HG02610 (cell line): ENCODE measurements around the gene CD55.

Source experiments
- ATAC-seq: cut with Tn5 transposase; IDR thresholded peaks from one replicate; pipeline ENCODE4 v1.9.1; 2021; ENCODE audit warnings: mild to moderate bottlenecking, moderate library complexity; ENCODE audit not compliant: unreplicated experiment

CD55 gene

DNA sequence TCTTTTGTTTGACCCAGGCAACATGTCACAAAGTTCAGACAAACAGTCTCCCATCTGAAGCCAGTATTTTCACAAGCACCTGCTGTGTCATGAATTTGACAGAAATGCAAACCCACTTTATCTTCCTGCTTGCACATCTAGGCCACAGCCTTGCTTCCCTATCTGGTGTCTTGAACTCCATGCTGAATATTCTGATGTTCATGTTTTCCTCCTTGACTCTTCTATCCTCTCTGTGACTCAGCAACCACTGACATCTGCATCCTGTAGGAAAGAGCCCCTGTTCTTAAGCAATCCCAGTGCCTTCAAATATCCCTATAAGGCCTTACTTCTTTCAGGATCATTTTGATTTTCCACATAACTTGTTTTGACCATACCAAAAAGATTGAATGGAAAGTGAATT is 6.5 kb downstream of the CD55 start:
- no peak for ATAC-seq

DNA sequence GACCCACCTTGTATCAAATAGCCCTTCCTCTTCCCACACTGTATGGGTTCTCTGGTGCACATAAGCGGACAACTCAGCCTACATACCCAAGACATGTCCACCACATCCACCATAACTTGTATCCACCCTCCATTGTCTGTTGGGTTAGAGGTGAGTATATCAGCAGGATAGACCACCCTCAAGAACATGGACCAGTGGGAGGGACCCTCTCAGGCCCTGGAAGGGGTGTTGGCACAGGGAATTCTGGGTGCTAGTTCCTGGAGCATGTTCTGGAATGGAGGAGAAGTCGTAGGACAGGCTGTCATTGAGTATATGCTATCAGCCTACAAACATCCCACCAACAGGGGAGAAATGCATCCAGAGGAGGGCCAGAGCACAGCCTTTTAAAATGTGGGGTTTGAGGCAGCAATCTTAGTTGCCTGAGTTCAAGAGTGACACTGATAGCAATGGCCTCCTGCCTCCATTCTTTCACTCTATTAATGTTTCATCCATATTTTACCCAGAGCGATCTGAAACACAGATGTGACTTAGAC is 7.5 kb downstream of the CD55 start:
- ATAC-seq, result no peak

DNA sequence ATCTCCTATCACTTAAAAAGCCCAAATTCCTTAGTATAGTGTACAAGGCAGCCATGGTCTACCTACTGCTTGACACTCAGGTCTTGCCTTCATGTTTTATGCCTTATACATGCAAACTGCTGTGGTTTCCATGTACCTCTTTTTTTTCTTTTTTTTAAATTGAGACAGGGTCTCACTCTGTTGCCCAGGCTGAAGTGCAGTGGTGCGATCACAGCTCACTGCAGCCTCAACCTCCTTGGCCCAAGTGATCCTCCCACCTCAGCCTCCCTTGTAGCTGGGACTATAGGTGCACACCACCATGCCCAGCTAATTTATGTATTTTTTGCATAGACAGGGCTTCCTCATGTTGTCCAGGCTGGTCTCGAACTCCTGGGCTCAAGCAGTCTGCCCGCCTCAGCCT is 8.0 kb downstream of the CD55 start:
- no peak for ATAC-seq

DNA sequence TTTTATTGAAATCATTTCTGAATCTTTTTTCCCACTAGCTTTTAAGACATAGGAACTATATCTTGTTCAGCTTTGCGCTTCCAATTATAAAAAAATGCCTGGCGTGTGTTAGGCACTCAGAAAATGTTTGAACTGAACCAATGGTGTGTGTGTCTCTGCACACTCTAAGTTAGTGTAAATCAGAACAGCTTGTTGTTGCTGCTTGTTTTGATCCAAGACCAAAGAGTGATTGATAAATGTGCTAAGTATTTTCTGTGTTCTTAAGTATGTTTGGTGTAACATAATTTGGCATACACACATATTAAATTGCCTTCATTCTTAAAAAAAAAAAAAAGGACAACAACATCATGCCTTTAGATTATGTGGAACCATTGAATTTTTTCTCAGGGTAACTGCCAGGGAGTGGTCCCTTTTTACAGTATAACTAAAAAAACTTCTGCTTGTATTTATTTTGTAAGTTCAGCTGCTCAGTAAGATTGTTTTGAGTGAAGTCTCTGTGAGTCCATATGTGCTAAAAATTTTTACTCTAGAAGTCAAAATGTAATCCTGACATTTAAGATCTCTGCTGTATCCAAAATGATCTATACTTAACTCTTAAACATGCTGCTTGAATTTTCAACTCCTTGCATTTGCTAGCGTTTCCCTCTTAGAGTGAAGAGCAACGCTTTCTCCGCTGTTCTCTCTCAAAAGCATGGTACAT is 8.7 kb downstream of the CD55 start:
- no peak for ATAC-seq

DNA sequence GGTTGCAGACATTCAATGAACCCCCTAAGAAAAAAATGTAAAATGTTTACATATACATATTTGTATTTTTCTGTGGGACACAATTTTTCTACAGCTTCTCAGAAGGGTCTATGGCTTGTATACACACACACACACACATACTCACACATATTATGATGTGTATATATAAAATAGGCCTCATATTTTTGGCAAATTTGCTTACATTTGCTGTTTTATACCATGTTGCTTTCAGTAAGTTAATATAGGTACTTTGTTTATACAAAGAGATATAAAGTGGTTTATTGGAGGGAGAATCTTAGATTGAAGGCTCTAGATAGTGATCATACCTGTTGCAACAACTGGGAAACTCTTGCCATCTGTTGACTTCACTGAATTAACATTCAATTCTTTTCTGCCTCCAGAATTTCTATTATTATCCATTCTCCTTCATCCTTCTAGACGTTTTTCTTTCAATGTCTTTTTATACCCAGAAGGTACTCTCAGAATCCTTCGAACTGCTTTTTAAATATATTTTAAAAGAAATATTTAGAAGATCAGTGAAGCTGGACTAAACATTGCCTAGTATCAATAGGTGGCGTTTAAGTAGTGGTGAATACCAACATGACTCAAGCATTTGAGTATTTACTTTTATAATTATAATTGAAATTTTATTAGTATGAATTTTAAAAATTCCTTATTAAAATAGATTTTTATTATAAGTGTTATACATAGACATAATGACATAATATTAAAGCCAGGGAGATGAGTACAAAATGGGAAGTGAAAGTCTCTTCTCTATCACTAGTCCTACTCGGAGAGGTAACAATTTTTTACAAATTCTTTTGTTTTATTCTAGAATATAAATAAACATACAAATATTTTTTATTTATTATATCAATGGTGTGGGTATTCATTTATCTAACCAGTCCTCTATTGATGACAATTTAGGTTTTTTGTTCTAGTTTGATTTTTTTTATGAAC is 10.2 kb downstream of the CD55 start:
- ATAC-seq, result no peak

DNA sequence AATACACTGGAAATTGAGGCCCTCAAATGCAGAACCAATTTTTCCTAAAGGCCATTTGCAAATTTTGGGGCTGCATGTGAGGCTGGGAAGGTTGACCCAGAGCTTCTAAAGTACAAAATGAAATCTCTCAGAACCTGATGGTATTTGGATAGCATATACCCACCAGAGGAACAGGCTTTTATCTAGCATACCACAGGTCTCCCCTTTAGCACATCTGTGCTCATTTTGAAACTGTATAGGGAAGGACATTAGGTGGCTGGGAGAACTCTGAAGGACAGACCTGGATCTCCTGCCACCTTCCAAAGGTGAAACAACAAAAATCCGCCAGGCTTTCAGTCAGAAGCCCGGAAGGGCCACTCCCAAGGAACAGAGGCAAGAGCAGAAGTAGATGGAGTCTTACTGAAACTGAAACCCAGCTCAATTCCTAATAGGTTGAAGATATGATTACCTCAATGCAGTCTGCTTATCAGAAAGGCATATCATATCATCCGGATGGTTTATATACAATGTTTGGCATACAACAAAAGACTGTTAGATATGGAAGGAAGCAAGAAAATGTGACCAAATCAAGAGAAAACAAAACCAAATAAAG is 11.6 kb downstream of the CD55 start:
- ATAC-seq, result no peak

DNA sequence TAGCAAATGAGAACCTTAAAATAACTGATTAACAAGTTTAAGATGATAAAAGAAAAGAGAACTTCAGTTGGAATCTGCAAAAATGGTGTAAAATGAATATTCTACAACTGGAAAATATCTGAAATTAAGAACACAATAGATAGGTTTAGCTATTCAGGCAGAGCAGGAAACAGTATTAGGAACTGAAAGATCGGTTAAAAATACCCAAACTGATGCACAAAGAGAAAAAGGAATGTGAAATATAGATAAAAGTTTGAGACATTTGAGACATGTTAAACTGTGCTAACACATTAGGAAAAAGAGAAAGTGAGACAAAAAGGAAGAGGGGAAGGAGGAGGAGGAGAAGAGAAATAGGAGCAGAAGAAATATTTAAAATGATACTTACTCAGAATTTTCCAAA is 12.1 kb downstream of the CD55 start:
- no peak for ATAC-seq

DNA sequence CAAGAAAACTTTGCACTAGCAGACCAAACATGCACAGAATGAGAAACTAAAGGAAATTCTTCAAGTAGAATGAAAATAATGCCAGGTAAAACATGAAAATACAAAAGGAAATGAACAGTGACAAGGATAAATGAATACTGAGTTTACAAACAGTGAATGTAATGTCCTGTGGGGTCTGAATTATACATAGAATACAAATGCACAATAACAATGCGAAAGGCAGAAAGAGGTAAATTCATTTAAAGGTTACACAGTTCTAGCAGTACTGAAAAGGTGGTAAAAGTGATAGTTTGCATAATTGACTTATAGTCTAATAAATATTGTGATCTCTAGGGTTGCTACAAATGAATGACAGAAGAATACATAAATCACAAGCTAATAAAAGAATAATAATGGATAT is 12.9 kb downstream of the CD55 start:
- ATAC-seq, result no peak

DNA sequence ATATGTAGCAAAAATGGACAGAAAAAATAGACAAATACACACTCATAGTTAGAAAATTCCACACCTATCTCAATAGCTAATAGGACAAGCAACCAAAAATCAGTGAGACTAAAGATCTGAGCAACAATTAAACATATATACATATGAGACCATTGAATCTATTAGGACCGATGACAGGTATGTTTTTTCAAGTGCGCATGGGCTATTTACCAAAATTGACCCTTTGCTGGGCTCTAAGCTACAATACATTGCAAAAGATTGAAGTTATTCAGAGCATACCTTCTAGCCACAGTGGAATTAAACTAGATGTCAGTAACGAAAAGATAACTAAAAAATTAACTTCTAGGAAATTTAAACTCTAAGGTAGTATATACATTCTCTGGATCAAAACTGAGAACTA is 13.7 kb downstream of the CD55 start:
- ATAC-seq, result no peak

DNA sequence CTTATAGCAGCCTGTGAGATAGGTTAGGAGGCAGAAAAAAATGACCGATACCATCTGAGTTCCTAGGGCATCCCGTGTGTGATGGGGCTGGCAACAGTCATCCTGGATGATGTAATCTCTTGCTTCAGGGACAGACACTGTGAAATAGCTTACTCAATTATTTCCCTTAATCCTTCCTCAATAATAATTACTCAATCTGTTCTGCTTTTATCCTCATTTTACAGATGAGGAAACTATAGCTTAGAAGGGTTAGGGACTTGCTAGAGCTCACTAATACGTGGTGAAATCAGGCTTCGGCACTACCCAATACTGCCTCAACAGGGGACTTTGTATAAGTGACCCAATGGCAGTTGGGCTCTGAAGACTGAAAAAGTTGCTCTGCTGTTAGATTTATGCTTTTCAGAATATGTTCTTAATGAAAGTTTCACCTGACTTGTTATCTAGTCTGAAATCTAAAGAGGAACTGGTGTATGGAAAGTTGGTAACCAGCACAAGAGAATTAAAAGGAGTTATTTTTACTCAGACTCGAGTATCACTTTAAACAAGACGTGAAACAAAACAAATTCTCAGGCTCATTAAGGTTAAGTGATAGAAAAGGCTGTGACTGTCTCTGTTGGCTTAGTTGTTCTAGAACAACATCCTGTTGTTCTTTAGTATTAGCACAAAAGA is 14.4 kb downstream of the CD55 start:
- peak; percentile 51 for ATAC-seq

DNA sequence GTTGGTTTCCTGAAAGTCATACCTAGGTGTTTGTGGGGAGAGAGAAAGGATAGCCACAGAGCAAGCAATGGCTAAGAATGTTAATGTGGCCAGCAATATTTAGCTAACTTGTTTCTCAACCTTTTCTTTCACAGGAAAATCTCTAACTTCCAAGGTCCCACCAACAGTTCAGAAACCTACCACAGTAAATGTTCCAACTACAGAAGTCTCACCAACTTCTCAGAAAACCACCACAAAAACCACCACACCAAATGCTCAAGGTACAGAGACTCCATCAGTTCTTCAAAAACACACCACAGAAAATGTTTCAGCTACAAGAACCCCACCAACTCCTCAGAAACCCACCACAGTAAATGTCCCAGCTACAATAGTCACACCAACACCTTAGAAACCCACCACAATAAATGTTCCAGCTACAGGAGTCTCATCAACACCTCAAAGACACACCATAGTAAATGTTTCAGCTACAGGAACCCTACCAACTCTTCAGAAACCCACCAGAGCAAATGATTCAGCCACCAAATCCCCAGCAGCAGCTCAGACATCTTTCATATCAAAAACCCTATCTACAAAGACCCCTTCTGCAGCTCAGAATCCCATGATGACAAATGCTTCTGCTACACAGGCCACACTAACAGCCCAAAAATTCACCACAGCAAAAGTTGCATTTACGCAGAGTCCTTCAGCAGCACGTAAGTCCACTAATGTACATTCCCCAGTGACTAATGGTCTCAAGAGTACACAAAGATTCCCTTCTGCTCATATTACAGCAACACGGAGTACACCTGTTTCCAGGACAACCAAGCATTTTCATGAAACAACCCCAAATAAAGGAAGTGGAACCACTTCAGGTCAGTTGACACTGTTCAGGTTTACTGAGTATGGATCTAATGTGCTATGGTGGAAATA is 15.3 kb downstream of the CD55 start:
- peak; percentile 65 for ATAC-seq

DNA sequence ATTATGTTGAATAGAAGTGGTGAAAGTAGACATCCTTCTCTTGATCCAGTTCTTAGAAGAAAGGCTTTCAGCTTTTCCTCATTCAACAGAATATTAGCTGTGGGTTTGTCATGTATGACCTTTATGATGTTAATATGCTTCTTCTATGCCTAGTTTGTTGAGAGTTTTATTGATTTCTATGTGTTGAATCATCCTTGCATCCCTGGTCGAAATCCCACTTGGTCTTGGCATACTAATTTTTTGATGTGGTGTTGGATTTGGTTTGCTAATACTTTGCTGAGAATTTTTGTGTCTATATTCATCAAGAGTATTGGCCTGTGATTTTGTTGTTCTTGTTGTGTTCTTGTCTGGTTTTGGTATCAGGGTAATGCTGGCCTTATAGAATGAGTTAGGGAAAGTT is 20.9 kb downstream of the CD55 start:
- no peak for ATAC-seq

DNA sequence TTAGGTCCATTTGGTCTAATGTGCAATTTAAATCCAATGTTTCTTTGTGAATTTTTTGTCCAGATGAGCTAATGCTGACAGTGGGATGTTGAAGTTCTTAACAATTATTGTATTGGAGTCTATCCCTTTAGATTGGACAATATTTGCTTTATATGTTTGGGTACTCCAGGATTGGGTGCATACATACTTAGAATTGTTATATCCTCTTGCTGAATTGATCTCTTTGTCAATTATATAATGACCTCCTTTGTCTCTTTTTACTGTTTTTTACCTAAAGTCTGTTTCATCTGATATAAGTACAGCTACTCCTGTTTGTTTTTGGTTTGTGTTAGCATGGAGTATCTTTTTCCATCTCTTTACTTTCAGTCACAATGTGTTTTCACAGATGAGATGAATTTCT is 22.2 kb downstream of the CD55 start:
- ATAC-seq, result no peak

DNA sequence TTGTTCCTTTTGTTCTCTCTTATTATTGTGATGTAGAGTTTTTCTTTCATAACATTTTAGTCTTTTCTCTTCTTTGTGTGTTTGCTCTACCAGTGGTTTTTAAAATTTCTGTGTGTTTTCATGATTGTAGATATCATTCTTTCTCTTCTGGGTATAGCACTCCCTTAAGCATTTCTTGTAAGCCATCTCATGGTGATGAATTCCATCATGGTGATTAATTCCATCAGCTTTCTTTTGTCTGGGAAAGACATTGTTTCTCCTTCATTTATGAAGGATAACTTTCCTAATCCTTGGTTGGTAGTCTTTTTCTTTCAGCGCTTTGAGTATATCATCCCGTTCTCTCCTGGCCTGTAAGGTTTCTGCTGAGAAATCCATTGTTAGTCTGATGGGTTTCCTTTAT is 22.7 kb downstream of the CD55 start:
- no peak for ATAC-seq

DNA sequence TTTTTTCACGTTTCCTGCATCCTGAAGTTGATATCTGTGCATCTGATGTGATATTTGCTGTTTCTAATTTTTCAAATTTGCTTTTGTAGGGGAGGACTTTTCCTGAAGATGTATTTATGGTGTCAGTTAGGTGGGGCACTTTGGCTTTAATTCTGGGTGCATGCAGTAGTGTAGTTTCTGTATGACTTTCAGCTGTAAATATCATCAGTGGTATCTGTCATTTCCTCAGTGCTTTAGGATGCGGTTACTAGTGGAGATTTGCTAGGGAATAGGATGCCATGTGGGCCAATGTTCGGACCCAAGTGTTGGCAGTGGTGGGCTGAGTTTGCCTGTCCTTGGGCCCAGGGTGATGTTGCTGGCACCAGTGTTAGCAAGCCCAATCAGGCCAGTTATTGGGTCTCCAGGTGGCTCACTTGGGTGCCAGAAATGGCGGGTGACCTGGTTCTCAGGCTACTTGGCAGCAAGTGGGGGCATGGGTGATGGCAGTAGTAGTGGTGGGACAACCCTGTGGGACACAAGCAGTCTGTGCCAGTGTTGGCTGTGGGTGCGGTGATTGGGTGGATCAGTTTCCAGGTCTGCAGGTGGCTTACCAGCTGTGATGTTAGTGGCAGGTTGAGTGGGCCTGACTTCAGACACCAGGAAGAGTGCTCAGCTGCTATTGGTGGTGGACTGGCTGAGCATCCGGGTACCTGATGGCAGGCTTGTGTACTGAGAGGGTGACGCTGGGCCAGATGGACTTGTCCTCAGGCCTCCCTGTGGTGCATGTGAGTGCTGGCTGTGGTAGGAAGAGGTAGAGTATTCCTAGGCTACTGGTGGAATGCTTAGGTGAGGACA is 24.4 kb downstream of the CD55 start:
- no peak for ATAC-seq

DNA sequence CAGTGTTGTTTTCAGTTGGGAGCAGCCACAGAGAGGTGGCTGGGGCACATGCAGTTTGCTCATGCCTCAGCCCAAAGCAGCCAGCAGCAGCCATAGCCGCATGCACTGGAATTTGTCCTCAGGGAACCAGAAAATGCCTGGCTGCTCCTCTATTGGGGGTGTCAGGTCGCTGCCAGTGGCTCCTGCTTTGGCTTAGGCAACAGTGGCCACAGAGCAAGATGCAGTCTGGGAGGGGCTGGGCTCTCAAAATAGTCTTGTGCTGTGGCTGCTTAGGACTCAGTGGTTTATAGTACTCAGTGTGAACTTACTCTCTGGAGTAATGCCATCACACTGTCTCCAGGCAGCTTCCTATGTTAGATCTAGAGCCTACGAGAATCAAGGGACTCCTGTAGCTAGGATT is 25.0 kb downstream of the CD55 start:
- ATAC-seq, result no peak

DNA sequence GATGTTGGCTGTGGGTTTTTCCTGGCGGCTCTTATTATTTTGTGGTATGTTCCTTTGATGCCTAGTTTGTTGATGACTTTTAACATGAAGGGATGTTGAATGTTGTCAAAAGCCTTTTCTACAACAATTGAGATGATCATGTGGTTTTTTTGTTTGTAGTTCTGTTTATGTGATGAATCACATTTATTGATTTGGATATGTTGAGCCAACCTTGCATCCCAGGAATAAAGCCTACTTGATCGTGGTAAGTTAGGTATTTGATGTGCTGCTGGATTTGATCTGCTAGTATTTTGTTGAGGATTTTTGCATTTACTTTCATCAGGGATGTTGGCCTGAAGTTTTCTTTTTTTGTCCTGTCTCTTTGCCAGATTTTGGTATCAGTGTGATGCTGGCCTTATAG is 28.5 kb downstream of the CD55 start:
- no peak for ATAC-seq

DNA sequence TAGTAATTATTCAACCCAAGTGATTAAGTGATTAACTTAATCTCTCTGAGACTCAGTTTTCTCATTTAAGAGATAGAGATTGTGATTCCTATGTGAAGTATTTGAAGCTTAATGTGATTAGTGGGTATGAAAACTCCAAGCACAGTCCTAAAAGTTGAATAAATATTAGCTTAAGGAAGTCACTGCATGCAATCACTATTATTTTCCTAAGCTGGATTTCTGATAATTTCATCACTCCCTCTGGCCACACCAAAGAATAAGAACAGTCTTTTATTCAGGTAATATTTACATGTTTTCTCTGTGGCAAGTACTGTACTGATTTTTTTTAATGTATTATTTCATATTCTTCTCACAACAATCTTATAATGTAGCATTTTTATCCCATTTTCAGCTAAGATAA is 31.1 kb downstream of the CD55 start:
- no peak for ATAC-seq

DNA sequence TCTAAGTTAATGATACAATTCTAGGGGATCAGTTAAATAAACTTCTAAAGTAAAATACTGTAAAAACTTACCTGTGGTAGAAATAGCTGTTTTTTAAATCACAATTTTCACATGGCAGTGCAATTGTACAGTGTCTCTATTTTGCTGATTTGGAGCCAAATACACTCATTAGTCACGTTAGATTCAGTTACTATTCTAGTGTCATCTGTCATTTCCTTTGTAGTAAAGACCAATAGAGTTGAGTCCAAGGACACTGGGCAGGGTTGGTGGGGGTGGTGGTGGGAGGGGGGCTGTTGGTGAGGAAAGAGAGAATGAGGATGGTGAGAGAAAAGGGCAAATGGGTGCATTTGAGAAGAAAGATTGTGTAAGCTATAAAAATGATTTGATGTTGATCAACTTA is 33.6 kb downstream of the CD55 start:
- ATAC-seq, result no peak
